ENCODE results near the gene ANKRD6.

ANKRD6 gene

GRCh38 chr6:89520736-89521135 is 87.8 kb downstream of the ANKRD6 start:
- H3K4me3 Mint-ChIP-seq, result no peak overlapping the region
- H3K4me1 Mint-ChIP-seq, result peaks cover 11% of the 10 kb centered on the region
- H3K9me3 Mint-ChIP-seq, result no peaks in the 10 kb centered on the region
- no peak for TF ChIP-seq CTCF (IDR thresholded peaks at IDR 0.05; ENCODE audit: unreplicated experiment in 3 of 3)
- no peaks in the 10 kb centered on the region for H3K27me3 Mint-ChIP-seq (ENCODE audit: low read depth)
- no peaks in the 10 kb centered on the region for H3K36me3 Mint-ChIP-seq (ENCODE audit: low read depth)
- no peak overlapping the region for H3K27ac Mint-ChIP-seq

- Mint-ChIP-seq H3K9me3 (no peaks in the 10 kb centered on the region), H3K27ac (no peak overlapping the region), H3K36me3 (ENCODE audit: low read depth) (no peaks in the 10 kb centered on the region), H3K4me1 (peaks cover 19% of the 10 kb centered on the region), H3K4me3 (no peak overlapping the region), H3K27me3 (ENCODE audit: low read depth) (no peaks in the 10 kb centered on the region)
- no peak for TF ChIP-seq CTCF (IDR thresholded peaks at IDR 0.05; ENCODE audit: unreplicated experiment in 3 of 3)
Observed at GRCh38 chr6:89522778-89523177, 89.8 kb downstream of the ANKRD6 start.

- H3K36me3 Mint-ChIP-seq (ENCODE audit: low read depth), result peaks cover 6% of the 10 kb centered on the region
Observed at GRCh38 chr6:89525786-89526562, 93.0 kb downstream of the ANKRD6 start.

GRCh38 chr6:89526563-89526869 is 93.6 kb downstream of the ANKRD6 start:
- no peak overlapping the region for H3K27ac Mint-ChIP-seq
- H3K4me1 Mint-ChIP-seq, result peaks cover 19% of the 10 kb centered on the region
- TF ChIP-seq CTCF (IDR thresholded peaks at IDR 0.05; ENCODE audit: unreplicated experiment in 3 of 3), result no peak
- H3K4me3 Mint-ChIP-seq, result no peak overlapping the region
- H3K9me3 Mint-ChIP-seq, result no peaks in the 10 kb centered on the region
- H3K36me3 Mint-ChIP-seq (ENCODE audit: low read depth), result peaks cover 6% of the 10 kb centered on the region
- H3K27me3 Mint-ChIP-seq (ENCODE audit: low read depth), result no peaks in the 10 kb centered on the region

More at GRCh38 chr6:89525786-89526562, 93.0 kb downstream of the ANKRD6 start:
- H3K9me3 Mint-ChIP-seq, result no peaks in the 10 kb centered on the region
- peaks cover 19% of the 10 kb centered on the region for H3K4me1 Mint-ChIP-seq
- peak overlapping the region in 1 of 3 experiments; percentile 31 for H3K27ac Mint-ChIP-seq
- no peaks in the 10 kb centered on the region for H3K27me3 Mint-ChIP-seq (ENCODE audit: low read depth)
- H3K4me3 Mint-ChIP-seq, result no peak overlapping the region
- no peak for TF ChIP-seq CTCF (IDR thresholded peaks at IDR 0.05; ENCODE audit: unreplicated experiment in 3 of 3)

- H3K4me3 Mint-ChIP-seq, result no peak overlapping the region
- no peaks in the 10 kb centered on the region for H3K9me3 Mint-ChIP-seq
- H3K27ac Mint-ChIP-seq, result no peak overlapping the region
- peaks cover 14% of the 10 kb centered on the region for H3K4me1 Mint-ChIP-seq
- no peak for TF ChIP-seq CTCF (IDR thresholded peaks at IDR 0.05; ENCODE audit: unreplicated experiment in 3 of 3)
- H3K27me3 Mint-ChIP-seq (ENCODE audit: low read depth), result no peaks in the 10 kb centered on the region
- peaks cover 10% of the 10 kb centered on the region for H3K36me3 Mint-ChIP-seq (ENCODE audit: low read depth)
Observed at GRCh38 chr6:89527634-89528033, 94.7 kb downstream of the ANKRD6 start.

GRCh38 chr6:89528866-89529265 is 95.9 kb downstream of the ANKRD6 start:
- H3K4me3 Mint-ChIP-seq, result no peak overlapping the region
- H3K27me3 Mint-ChIP-seq (ENCODE audit: low read depth), result no peaks in the 10 kb centered on the region

More at GRCh38 chr6:89528866-89529265, 95.9 kb downstream of the ANKRD6 start:
- Mint-ChIP-seq H3K36me3 (ENCODE audit: low read depth) (peaks cover 10% of the 10 kb centered on the region), H3K4me1 (peaks cover 14% of the 10 kb centered on the region), H3K9me3 (no peaks in the 10 kb centered on the region), H3K27ac (no peak overlapping the region)
- no peak for TF ChIP-seq CTCF (IDR thresholded peaks at IDR 0.05; ENCODE audit: unreplicated experiment in 3 of 3)

All from nephron (organoid).